HG03469 (cell line): ENCODE measurements around the gene CPT1B.

ENCODE experiments used
- ATAC-seq: cut with Tn5 transposase; IDR thresholded peaks from one replicate; pipeline ENCODE4 v1.9.1; 2021; ENCODE audit warnings: mild to moderate bottlenecking, moderate library complexity, moderate number of reproducible peaks; ENCODE audit not compliant: unreplicated experiment

CPT1B gene

GRCh38 chr22:50587407-50587806 lies 9.2 kb upstream of the CPT1B start:
- no peak for ATAC-seq

- ATAC-seq: no peak
Measured at GRCh38 chr22:50586416-50586815, 8.2 kb upstream of the CPT1B start.

- no peak for ATAC-seq
Measured at GRCh38 chr22:50585781-50586180, 7.6 kb upstream of the CPT1B start.

- ATAC-seq: no peak
Measured at GRCh38 chr22:50585238-50585637, 7.0 kb upstream of the CPT1B start.

GRCh38 chr22:50584106-50585096 lies 6.2 kb upstream of the CPT1B start:
- ATAC-seq: no peak

GRCh38 chr22:50583294-50583861 lies 5.2 kb upstream of the CPT1B start:
- peak; percentile 17 for ATAC-seq

GRCh38 chr22:50582493-50583293 lies 4.5 kb upstream of the CPT1B start, which contains the start of gene CHKB:
Gene CHKB (minus strand): TSS chr22:50582849. CDS start chr22:50582781, 68 bp downstream.
- peak; percentile 81 for ATAC-seq

GRCh38 chr22:50581950-50582492 lies 3.8 kb upstream of the CPT1B start:
- no peak for ATAC-seq

GRCh38 chr22:50581031-50581949 lies 3.1 kb upstream of the CPT1B start:
- ATAC-seq: no peak

GRCh38 chr22:50579752-50580151 lies 1.5 kb upstream of the CPT1B start:
- no peak for ATAC-seq

DNA sequence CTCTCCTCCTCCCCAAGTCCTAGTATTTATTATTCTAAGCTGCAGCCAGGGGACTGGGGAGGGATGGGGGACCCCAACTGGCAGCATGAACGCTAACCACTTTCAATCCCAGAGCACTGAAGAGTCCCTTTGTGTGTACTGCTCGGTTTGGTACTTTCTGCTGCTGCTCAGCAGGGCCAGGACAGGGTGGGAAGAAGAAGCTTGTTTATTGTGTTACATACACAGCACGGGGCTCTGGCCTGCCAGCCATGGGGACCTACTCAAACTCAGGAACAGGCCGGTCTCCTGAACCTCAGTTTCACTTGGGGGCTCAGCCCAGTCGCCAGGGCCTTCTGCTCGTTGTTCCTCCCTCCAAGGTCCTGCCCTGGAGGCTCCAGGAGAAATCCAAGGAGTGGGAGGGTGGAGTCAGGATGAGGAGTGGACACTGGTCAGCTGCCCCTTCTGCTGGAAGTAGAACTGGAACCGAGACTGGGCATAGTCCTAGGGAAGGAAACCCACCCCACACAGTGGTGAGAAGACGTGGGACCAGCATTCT lies 616 bp upstream of the CPT1B start:
- ATAC-seq: no peak

DNA sequence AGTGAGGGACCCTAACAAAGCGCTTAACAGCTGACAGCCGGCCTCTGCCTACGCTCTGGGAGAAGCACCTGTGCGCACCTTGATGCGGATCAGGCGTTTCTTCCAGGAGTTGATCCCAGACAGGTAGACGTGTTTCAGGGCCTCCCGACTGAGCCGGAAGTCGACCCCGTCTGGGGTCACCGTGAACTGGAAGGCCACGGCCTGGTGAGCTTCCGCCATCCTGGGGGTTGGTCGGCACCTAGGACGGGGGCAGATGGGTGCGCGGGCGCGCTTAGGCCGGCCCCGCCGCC lies 585 bp downstream of the CPT1B start:
- ATAC-seq: no peak

DNA sequence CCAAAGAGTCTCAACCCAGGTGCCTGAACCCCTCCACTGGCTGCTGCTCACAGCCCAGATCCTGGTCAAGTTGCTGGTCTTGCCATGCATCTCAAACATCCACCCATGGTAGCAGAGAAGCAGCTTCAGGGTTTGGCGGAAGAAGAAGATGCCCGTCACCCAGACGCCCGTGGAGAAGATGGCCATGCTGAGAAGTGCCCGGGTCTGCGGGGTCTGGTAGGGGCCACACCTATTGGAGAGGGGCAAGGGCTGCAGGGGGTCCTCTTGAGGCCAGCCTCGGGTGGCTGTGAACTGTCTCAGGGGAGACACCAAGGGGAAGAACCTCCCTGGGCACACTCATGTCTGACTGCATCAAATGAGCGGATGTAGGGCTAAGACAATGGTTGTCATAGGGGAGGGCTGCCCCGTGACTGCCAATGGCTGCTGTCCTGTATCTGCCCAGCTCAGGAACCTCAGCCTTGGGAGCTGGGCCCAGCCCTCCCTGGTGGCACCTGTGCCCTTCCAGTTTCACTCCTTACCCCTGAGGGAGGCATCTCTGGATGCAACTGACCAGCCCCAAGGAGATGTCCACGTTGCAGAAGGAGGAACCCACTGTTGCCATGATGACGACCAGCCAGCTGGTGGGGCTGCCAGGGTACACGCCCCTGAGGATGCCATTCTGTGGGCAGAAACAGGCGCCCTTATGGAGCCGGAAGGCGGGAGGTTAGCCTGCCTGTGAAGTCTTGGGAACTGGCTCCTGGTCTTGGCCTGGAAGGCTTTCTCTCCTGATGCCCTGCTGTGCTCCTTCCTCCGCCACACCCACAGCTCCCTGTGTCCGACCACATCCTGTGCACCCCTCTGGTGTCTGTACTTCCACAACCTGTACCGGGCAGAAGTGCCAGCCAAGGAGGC lies 1.2 kb downstream of the CPT1B start:
- no peak for ATAC-seq

- no peak for ATAC-seq
Measured at GRCh38 chr22:50576070-50576469, 2.2 kb downstream of the CPT1B start.

GRCh38 chr22:50575426-50575941 lies 2.7 kb downstream of the CPT1B start:
- no peak for ATAC-seq

GRCh38 chr22:50574383-50574755 lies 3.9 kb downstream of the CPT1B start:
- no peak for ATAC-seq

GRCh38 chr22:50573491-50574382 lies 4.5 kb downstream of the CPT1B start:
- no peak for ATAC-seq

DNA sequence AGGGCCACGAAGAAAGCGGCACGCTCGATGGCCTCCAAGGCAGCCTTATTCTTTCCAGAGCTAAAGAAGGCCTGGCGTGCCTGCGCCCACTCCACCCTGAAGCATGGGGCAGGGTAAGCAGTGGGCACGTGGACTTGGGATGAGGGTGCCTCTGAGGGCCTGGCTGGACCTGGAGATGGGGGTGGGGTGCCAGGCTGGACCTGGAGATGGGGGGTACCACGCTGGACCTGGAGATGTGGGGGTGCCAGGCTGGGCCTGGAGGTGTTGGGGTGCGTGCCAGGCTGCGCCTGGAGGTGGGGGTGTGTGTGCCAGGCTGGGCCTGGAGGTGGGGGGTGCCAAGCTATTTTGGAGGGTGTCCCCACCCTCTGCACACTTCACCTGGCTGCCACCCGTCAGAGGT lies 5.3 kb downstream of the CPT1B start:
- no peak for ATAC-seq
